OCI-LY3 (cell line): ENCODE data around the gene KRT84.

Experiments
- CTCF ChIP-seq: fragments of 200-600, 300-600 bp; sonication (generic); IDR thresholded peaks from 2 replicates; pipeline ENCODE4 v1.5.1; 2014; ENCODE audit warnings: antibody characterized with exemption, low read length, low read depth
- EZH2phosphoT487 ChIP-seq: fragments of 200-600 bp; shearing (Covaris generic); IDR thresholded peaks from 2 replicates; pipeline ENCODE4 v1.6.1; 2018; ENCODE audit warnings: antibody characterized with exemption, mixed run types, low read depth

GRCh38 chr12:52396656-52397055, 11.2 kb upstream of the KRT84 start:
- TF ChIP-seq CTCF = no peak
- no peak for TF ChIP-seq EZH2phosphoT487
